Coronary artery (tissue), 2 donors: Measurements from ENCODE around the gene CLIP1.

Experiments used
- DNase-seq: peaks from one replicate; pipeline ENCODE4 v3.0.0-alpha.2; 2017; ENCODE audit warnings: low spot score
- H3K27ac ChIP-seq, 2 donors: fragments of 200-600 bp; sonication (generic); one replicate each; pipeline ENCODE4 v1.5.1; 2016 to 2019
- H3K4me3 ChIP-seq: fragments of 200-600 bp; sonication (generic); 2 replicates; pipeline ENCODE4 v1.5.1; 2016; ENCODE audit warnings: mild to moderate bottlenecking, moderate library complexity
- CTCF ChIP-seq: fragments of 200-600 bp; sonication (generic); IDR thresholded peaks from one replicate; pipeline ENCODE4 v1.5.1; 2019; ENCODE audit warnings: antibody characterized with exemption

The CLIP1 gene

GRCh38 chr12:122293081-122293480, 129.4 kb downstream of the CLIP1 start:
- no peak for TF ChIP-seq CTCF
- no peak for DNase-seq

GRCh38 chr12:122291431-122291830, 131.0 kb downstream of the CLIP1 start:
- no peak for DNase-seq
- no peak overlapping the region for H3K27ac ChIP-seq
- H3K4me3 ChIP-seq: no peak overlapping the region
- TF ChIP-seq CTCF: no peak

More at GRCh38 chr12:122293081-122293480, 129.4 kb downstream of the CLIP1 start:
- Histone ChIP-seq H3K27ac (no peak overlapping the region), H3K4me3 (no peak overlapping the region)

- no peak overlapping the region for H3K27ac ChIP-seq
- DNase-seq: no peak
- no peak overlapping the region for H3K4me3 ChIP-seq
- TF ChIP-seq CTCF: no peak
These were observed 138.8 kb downstream of the CLIP1 start for GRCh38 chr12:122283680-122284079.

GRCh38 chr12:122282061-122282460, 140.4 kb downstream of the CLIP1 start:
- no peak for TF ChIP-seq CTCF
- DNase-seq: no peak
- H3K27ac ChIP-seq: peak overlapping the region in 1 of 2 donors; percentile 24
- no peak overlapping the region for H3K4me3 ChIP-seq

GRCh38 chr12:122276242-122276641, 146.2 kb downstream of the CLIP1 start:
- Histone ChIP-seq H3K4me3 (no peak overlapping the region), H3K27ac (no peak overlapping the region)
- no peak for DNase-seq
- no peak for TF ChIP-seq CTCF

- H3K4me3 ChIP-seq: no peak overlapping the region
These were observed 147.0 kb downstream of the CLIP1 start for GRCh38 chr12:122275459-122275858.

More at GRCh38 chr12:122275459-122275858, 147.0 kb downstream of the CLIP1 start:
- no peak for DNase-seq
- TF ChIP-seq CTCF: no peak
- H3K27ac ChIP-seq: no peak overlapping the region
